ENCODE data around the gene BICDL2.
"Not testable (repeated sequence)": the region's sequence is repeated elsewhere in the genome, so short reads cannot be mapped to it uniquely, and the experiment has no call there.

Gene BICDL2, protein sequence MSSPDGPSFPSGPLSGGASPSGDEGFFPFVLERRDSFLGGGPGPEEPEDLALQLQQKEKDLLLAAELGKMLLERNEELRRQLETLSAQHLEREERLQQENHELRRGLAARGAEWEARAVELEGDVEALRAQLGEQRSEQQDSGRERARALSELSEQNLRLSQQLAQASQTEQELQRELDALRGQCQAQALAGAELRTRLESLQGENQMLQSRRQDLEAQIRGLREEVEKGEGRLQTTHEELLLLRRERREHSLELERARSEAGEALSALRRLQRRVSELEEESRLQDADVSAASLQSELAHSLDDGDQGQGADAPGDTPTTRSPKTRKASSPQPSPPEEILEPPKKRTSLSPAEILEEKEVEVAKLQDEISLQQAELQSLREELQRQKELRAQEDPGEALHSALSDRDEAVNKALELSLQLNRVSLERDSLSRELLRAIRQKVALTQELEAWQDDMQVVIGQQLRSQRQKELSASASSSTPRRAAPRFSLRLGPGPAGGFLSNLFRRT

GRCh38 chr16:3036726-3037315 is at the start of gene BICDL2:
BICDL2 (minus strand) TSS chr16:3036944; CDS start chr16:3035496, 1,448 bp downstream.
- no peak for DNase-seq

DNA sequence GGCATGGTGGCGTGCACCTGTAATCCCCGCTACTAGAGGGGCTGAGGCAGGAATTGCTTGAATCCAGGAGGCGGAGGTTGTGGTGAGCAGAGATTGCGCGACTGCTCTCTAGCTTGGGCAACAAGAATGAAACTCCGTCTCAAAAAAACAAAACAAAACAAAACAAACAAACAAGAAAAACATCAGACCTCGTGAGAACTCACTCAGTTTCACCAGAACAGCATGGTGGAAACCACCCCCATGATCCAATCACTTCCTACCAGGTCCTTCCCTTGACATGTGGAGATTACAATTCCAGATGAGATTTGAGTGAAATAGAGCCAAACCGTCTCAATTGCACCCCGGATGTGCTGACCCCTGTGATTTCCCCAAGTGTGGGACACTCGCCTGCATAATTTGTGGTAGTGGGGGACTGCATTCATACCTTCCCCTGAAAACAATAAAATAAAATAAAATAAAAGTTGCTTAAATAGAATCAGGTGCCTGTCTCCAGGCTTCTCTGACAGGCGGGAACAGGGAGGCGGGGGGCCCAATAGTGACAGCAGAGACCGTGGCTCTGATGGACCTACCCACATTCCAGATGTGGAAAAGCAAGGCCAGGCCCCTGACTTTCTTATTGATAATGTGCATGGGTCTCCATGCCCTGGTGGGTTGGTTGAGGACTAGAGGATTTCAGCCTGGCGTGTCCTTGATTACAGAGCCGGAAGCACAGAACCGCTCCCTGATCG is 49.3 kb upstream of the BICDL2 start:
- DNase-seq = no peak

- DNase-seq = no peak
These were observed 48.4 kb upstream of the BICDL2 start for GRCh38 chr16:3084969-3085670.

- DNase-seq = no peak
These were observed 47.7 kb upstream of the BICDL2 start for GRCh38 chr16:3084491-3084890.

- DNase-seq = not testable (repeated sequence)
These were observed 46.7 kb upstream of the BICDL2 start for GRCh38 chr16:3083408-3083807.

DNA sequence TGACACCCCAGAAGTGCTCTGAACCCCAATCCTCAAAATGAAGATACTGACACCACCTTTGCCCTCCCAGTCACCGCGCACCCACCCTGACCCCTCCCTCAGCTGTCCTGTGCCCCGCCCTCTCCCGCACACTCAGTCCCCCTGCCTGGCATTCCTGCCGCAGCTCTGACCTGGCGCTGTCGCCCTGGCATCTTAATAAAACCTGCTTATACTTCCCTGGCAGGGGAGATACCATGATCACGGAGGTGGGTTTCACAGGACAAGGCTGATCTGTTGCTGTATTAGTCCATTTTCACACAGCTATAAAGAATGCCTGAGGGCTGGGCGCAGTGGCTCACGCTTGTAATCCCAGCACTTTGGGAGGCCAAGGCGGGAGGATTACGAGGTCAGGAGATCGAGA is 45.2 kb upstream of the BICDL2 start:
- not testable (repeated sequence) for DNase-seq

DNA sequence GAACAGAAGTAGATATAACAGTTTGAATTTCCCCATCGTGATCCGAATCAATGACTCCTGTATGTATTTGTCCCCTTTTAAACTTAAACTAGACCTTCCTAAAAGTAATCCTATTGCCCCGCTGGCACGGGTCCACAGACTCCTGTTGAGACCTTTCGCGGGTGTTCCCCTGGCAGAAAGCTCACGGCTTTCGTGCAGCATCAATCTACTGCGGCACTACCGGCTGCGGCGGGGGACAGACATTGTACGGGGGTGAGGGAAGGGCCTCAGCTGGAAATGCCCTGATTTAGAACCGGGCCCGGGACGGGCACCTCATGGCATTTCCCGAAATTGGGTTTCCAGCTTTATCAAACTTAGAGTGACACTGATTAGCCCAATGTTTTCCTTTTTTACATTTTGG is 43.3 kb upstream of the BICDL2 start:
- no peak for DNase-seq

GRCh38 chr16:3076577-3076976 is 39.8 kb upstream of the BICDL2 start:
- no peak for DNase-seq

DNA sequence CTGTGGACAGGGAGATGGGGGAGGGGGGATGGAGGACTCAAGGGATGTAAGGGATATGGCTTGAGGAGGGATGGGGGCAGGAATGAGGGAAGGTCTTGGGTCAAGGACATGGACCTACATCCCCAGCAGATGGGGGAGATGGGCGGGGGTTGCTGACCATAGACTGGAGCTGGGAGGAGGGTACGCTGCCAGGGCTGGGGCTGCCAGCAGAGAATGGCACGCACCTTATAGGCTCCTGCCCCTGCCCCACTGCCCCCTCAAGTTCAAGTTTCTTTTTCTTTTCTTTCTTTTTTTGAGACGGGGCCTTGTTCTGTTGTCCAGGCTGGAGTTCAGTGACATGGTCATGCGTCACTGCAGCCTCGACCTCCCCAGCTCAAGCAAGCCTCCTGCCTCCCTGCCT is 39.2 kb upstream of the BICDL2 start:
- not testable (repeated sequence) for DNase-seq

DNA sequence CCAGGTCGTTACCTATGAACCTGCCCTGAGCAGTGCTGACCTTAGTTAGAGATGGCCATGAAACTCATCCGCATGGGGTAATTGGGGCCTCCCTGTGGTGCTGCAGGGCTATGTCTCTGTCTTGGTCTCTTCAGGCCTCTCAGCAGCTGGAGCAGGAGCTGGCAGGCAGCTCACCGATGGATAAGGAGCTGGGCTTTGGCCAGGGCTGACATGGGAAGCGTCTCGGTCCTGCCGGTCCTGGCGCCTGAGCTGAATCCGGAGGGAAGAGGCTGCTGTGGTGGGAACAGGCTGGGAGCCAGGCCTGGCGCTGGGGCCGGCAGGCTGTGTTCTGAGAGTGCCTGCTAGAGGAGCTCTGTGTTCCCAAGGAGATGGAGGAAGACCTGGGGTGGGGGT is 38.8 kb upstream of the BICDL2 start:
- peak in 8 of 51 donors; percentile 6 to 23 (median 12) for DNase-seq

- no peak for DNase-seq
These were observed 38.2 kb upstream of the BICDL2 start for GRCh38 chr16:3074860-3075522.

DNA sequence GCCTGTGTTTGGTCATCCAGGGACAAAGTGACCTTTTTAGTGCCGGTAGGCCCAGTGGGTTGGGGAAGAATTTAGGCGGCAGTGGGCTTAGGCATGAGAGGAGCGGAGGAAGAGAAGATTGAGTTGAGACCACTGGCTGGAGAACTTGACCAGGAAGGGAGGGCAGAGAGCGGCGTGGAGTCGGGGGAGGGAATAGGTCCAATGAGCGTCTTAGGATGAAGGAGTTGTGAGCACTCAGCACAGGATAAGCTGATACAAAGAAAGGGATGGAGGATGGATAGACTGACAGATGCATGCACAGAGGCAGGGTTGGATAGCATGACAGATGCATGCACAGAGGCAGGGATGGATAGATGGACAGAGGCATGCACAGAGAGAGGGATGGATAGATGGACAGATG is 36.7 kb upstream of the BICDL2 start:
- no peak for DNase-seq

DNA sequence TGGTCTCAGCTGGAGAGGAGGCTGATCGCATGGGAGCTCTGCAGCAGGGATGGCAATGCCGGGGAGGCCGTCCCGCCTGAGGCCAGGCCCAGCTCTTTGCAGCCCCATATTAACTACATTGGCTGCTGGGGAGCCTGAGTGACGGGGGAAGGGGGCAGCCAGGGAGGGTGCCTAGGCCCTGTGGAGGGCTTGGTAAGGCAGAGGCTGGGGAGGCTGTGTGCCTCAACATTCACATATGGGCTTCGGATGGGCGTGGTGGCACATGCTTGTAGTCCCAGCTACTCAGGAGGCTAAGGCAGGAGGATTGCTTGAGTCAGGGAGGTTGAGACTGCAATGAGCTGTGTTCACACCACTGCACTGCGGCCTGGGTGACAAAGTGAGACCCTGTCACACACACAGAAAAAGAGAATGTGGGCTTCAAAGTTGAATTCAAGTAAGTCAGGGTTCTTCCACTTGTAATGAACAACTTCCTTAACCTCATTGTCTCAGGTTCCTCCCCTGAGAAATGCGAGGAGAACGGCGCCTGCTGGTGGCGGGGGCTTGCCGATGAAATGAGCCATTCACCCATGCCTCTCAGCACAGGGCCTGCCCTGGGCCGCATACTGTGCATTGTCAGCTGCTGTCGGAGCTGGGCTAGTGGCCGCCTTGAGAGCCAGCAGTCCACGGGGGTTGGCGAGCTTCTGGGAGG is 36.0 kb upstream of the BICDL2 start:
- not testable (repeated sequence) for DNase-seq

DNA sequence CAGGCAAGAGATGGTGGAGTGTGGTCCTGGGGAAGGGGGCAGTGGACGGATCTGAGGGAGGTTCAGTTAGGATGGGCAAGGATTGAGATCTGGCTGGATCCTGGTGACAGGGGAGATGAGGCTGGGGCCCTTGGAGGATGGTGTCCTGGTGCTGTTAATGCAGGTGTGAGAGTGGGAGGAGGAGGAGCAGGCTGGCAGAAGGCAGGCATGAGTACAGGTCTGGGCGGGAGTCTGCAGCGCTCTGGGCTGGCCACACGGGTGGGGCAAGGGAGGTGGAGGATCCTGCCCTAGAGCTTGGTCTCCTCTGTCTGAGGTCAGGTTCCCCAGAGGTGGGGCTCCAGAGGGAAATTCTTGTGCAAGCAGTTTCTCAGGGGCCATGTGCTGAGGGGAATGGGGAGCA is 35.4 kb upstream of the BICDL2 start:
- not testable (repeated sequence) for DNase-seq

- no peak for DNase-seq
These were observed 34.9 kb upstream of the BICDL2 start for GRCh38 chr16:3071655-3072054.

DNA sequence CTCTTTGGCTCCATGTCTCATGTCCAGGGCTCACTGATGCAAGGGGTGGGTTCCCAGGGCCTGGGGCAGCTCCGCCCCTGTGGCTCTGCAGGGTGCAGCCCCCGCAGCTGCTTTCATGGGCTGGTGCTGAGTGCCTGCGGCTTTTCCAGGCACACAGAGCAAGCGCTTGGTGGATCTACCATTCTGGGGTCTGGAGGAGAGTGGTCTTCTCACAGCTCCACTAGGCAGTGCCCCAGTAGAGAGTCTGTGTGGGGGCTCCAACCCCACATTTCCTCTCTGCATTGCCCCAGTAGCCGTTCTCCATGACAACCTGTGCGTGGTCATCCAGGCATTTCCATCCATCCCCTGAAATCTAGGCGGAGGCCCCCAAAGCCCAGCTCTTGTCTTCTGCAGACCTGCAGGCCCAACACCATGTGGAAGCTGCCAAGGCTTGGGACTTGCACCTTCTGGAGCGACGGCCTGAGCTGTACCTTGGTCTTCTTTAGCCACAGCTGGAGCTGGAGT is 33.9 kb upstream of the BICDL2 start:
- no peak for DNase-seq

DNA sequence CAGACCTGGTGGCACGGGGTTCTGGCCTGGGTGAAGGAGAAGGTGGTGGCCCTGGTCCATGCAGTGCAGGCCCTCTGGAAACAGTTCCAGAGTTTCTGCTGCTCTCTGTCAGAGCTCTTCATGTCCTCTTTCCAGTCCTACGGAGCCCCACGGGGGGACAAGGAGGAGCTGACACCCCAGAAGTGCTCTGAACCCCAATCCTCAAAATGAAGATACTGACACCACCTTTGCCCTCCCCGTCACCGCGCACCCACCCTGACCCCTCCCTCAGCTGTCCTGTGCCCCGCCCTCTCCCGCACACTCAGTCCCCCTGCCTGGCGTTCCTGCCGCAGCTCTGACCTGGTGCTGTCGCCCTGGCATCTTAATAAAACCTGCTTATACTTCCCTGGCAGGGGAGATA is 32.4 kb upstream of the BICDL2 start:
- DNase-seq = not testable (repeated sequence)

GRCh38 chr16:3068487-3068886 is 31.7 kb upstream of the BICDL2 start:
- no peak for DNase-seq

DNA sequence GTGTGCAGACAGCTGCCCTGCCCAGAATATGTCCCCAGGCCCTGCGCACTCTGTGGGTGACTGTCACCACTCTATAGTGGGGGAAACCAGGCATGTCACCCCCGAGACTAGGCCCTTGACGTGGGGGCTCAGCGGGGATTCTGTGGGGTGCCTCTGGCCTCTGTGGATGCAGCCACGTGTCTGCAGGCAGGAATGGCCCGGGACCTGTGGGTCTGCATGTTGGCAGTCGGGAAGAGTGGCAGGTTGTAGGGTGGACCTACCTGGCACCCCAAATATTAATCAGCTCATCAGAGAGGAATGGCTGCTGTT is 29.6 kb upstream of the BICDL2 start:
- DNase-seq = no peak

- no peak for DNase-seq
These were observed 29.1 kb upstream of the BICDL2 start for GRCh38 chr16:3065742-3066439.

All from hypothalamus (tissue), 51 donors.